ENCODE measurements around the gene TFAP2B.

The TFAP2B gene

GRCh38 chr6:50847890-50848594 lies 29.4 kb downstream of the TFAP2B start:
- DNase-seq (ENCODE audit: low read depth in 1 of 2, low spot score in 1 of 2), result no peak

- DNase-seq (ENCODE audit: low read depth in 1 of 2, low spot score in 1 of 2), result no peak
Measured at GRCh38 chr6:50848989-50849795, 30.5 kb downstream of the TFAP2B start.

GRCh38 chr6:50849796-50850180 lies 31.1 kb downstream of the TFAP2B start:
- no peak for DNase-seq (ENCODE audit: low read depth in 1 of 2, low spot score in 1 of 2)

- no peak for DNase-seq (ENCODE audit: low read depth in 1 of 2, low spot score in 1 of 2)
Measured at GRCh38 chr6:50850223-50851048, 31.8 kb downstream of the TFAP2B start.

- DNase-seq (ENCODE audit: low read depth in 1 of 2, low spot score in 1 of 2), result no peak
Measured at GRCh38 chr6:50851049-50851845, 32.6 kb downstream of the TFAP2B start.

- DNase-seq (ENCODE audit: low read depth in 1 of 2, low spot score in 1 of 2), result no peak
Measured at GRCh38 chr6:50853939-50854338, 35.3 kb downstream of the TFAP2B start.

GRCh38 chr6:50861692-50862091 lies 43.0 kb downstream of the TFAP2B start:
- no peak for DNase-seq (ENCODE audit: low read depth in 1 of 2, low spot score in 1 of 2)

- DNase-seq (ENCODE audit: low read depth in 1 of 2, low spot score in 1 of 2), result no peak
Measured at GRCh38 chr6:50862176-50862575, 43.5 kb downstream of the TFAP2B start.

GRCh38 chr6:50864601-50865000 lies 45.9 kb downstream of the TFAP2B start:
- no peak for DNase-seq (ENCODE audit: low read depth in 1 of 2, low spot score in 1 of 2)

- DNase-seq (ENCODE audit: low read depth in 1 of 2, low spot score in 1 of 2), result no peak
Measured at GRCh38 chr6:50868466-50868865, 49.8 kb downstream of the TFAP2B start.

- DNase-seq (ENCODE audit: low read depth in 1 of 2, low spot score in 1 of 2), result no peak
Measured at GRCh38 chr6:50873167-50873566, 54.5 kb downstream of the TFAP2B start.

GRCh38 chr6:50884364-50884763 lies 65.7 kb downstream of the TFAP2B start:
- DNase-seq (ENCODE audit: low read depth in 1 of 2, low spot score in 1 of 2), result no peak

- DNase-seq (ENCODE audit: low read depth in 1 of 2, low spot score in 1 of 2), result no peak
Measured at GRCh38 chr6:50887112-50887511, 68.4 kb downstream of the TFAP2B start.

- DNase-seq (ENCODE audit: low read depth in 1 of 2, low spot score in 1 of 2), result no peak
Measured at GRCh38 chr6:50889497-50889896, 70.8 kb downstream of the TFAP2B start.

- DNase-seq (ENCODE audit: low read depth in 1 of 2, low spot score in 1 of 2), result no peak
Measured at GRCh38 chr6:50889935-50890334, 71.3 kb downstream of the TFAP2B start.

GRCh38 chr6:50890579-50890978 lies 71.9 kb downstream of the TFAP2B start:
- no peak for DNase-seq (ENCODE audit: low read depth in 1 of 2, low spot score in 1 of 2)

- DNase-seq (ENCODE audit: low read depth in 1 of 2, low spot score in 1 of 2), result no peak
Measured at GRCh38 chr6:50891290-50891689, 72.6 kb downstream of the TFAP2B start.

Data from activated CD4-positive, alpha-beta T cell treated with anti-CD3 and anti-CD28 coated beads, Interleukin-2, amount 50 U/mL, for 24 hours (primary cell).